Skeletal muscle cell (primary cell): Measurements from ENCODE around the gene MTR.

Experiments
- DNase-seq: peaks from one replicate; pipeline ENCODE4 v3.0.0-alpha.2; 2010; ENCODE audit warnings: low read depth
- H3K4me3 ChIP-seq: 2 replicates; pipeline ENCODE4 v1.5.1; 2011; ENCODE audit warnings: low read depth, mild to moderate bottlenecking, control low read depth, low read length, moderate library complexity

The MTR gene

GRCh38 chr1:236925386-236925785 lies 130.3 kb downstream of the MTR start:
- no peak for DNase-seq
- H3K4me3 ChIP-seq: no peak overlapping the region

GRCh38 chr1:236930503-236930902 lies 135.4 kb downstream of the MTR start:
- DNase-seq: no peak
- no peak overlapping the region for H3K4me3 ChIP-seq

- no peak for DNase-seq
- H3K4me3 ChIP-seq: no peak overlapping the region
Observed at GRCh38 chr1:236938760-236939159, 143.7 kb downstream of the MTR start.

GRCh38 chr1:236942431-236942830 lies 147.3 kb downstream of the MTR start:
- no peak for DNase-seq
- H3K4me3 ChIP-seq: no peak overlapping the region

GRCh38 chr1:236944556-236944955 lies 149.5 kb downstream of the MTR start:
- no peak for DNase-seq
- H3K4me3 ChIP-seq: no peak overlapping the region

- no peak overlapping the region for H3K4me3 ChIP-seq
- no peak for DNase-seq
Observed at GRCh38 chr1:236945002-236945401, 149.9 kb downstream of the MTR start.

- H3K4me3 ChIP-seq: no peak overlapping the region
- DNase-seq: no peak
Observed at GRCh38 chr1:236947794-236948193, 152.7 kb downstream of the MTR start.

- no peak overlapping the region for H3K4me3 ChIP-seq
- DNase-seq: no peak
Observed at GRCh38 chr1:236948381-236948780, 153.3 kb downstream of the MTR start.

- H3K4me3 ChIP-seq: no peak overlapping the region
- DNase-seq: no peak
Observed at GRCh38 chr1:236948996-236949395, 153.9 kb downstream of the MTR start.

GRCh38 chr1:236950365-236950764 lies 155.3 kb downstream of the MTR start:
- DNase-seq: no peak
- H3K4me3 ChIP-seq: no peak overlapping the region

GRCh38 chr1:236951672-236952071 lies 156.6 kb downstream of the MTR start:
- H3K4me3 ChIP-seq: no peak overlapping the region
- no peak for DNase-seq

GRCh38 chr1:236952246-236953003 lies 157.3 kb downstream of the MTR start:
- no peak for DNase-seq
- H3K4me3 ChIP-seq: no peak overlapping the region

- DNase-seq: no peak
- no peak overlapping the region for H3K4me3 ChIP-seq
Observed at GRCh38 chr1:236953151-236953700, 158.1 kb downstream of the MTR start.
